GM19351 (cell line): ENCODE measurements around the gene ARFIP2.

Experiments
- ATAC-seq: cut with Tn5 transposase; IDR thresholded peaks from one replicate; pipeline ENCODE4 v1.9.1; 2021; ENCODE audit warnings: mild to moderate bottlenecking, moderate library complexity; ENCODE audit not compliant: unreplicated experiment

ARFIP2 gene

GRCh38 chr11:6443269-6444003 is 37.7 kb downstream of the ARFIP2 start:
- peak; percentile 88 for ATAC-seq

- ATAC-seq = no peak
Measured at GRCh38 chr11:6442441-6442840, 38.7 kb downstream of the ARFIP2 start.

GRCh38 chr11:6440906-6441358 is 40.2 kb downstream of the ARFIP2 start, which contains the start of gene HPX:
HPX (minus strand) TSS chr11:6440987; CDS start chr11:6440963, 24 bp downstream.
- no peak for ATAC-seq

DNA sequence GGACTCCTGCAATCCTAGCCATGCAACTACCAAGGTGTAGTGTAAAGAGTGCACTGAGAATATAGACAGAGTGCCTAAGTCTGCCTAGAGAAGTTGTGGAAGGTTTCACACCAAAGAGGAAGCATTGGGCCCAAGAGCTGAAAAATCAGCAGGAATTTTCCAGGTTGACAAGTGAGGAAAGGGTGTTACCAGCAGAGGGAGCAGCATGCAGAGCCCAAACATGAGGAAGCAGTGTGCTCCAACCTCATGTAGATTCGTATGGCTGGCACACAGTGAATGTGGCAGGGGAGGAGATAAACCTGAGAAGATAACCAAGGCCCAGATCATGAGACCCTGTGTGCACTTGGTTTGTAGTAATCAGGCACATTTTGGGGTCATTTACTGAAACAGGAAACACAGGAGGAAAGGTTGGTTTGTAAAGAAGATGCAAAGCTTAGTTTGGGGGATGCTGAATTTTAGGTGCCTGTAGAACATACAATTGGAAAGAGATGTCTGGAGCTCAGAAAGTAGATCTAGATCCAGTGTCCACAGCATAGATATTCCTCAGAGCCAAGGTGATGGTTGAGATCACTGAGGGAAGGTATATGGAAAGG is 42.1 kb downstream of the ARFIP2 start:
- ATAC-seq = no peak

DNA sequence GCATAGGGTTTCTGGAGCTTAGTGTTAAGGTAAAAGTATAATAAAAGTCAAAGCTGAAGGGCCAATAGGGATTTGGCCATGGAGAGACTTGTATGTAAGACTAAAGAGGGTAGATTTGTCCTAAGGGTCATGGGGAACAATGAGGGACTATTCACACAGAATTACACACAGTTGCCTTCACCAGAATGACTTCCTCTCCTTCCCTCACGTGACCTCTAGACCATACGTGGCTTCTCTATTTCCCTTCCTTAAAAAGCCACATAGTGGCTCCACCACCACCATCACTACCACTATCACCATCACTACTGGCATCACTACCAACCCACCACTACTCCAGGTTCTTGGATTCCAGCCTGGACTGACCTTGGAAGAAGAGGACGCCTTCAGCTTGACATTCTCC is 43.1 kb downstream of the ARFIP2 start:
- no peak for ATAC-seq

DNA sequence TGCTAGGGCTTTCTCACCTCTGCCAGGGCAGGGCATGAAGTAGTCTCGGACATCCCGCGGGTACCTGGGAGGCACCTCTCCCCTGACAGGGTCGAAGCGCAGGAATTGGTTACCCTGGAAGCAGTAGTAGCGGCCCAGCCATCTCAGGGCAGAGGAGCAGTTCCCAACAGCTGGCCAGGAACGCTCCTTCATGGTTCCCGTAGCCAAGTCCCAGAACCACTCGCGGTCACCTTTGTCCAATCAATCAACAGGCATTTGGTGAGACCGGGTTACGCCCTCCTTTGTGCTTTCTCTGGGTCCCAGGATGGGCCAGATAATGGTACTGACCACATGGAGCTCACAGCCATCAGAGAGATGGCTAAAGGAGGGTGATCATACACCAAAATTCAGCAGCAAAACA is 43.7 kb downstream of the ARFIP2 start:
- ATAC-seq = no peak

DNA sequence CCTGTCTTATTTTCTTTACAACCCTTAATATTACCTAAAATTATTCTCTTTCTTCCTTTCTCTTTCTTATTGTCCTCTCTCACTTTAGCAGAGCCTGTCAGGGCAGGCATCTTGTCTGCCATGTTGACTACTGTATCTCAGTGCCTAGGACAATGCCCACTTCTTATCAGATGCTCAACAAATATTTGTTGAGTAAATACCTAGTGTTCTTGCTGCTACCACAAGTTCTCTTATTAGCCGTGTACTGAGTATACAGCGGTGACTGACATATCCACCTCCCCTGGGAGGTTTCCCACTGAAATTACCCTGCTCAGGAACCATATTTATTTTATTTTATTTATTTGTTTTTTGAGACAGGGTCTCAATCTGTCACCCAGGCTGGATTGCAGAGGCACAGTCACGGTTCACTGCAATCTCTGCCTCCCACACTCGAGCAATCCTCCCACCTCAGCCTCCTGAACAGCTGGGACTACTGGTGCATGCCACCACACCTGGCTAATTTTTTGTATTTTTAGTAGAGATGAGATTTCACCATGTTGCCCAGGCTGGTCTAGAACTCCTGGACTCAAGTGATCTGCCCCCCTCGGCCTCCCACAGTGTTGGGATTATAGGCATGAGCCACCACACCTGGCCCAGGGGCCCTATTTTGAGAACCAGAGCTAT is 47.0 kb downstream of the ARFIP2 start:
- ATAC-seq = peak; percentile 48

- ATAC-seq = no peak
Measured at GRCh38 chr11:6431861-6432260, 49.3 kb downstream of the ARFIP2 start.

- no peak for ATAC-seq
Measured at GRCh38 chr11:6427516-6427915, 53.6 kb downstream of the ARFIP2 start.
